Stimulated activated CD8-positive, alpha-beta memory T cell treated with anti-CD3 and anti-CD28 coated beads, Interleukin-15, amount 100 ng/mL, for 24 hours (primary cell): ENCODE results near the gene ARID5A.

Experiments
- DNase-seq: peaks from one replicate; pipeline ENCODE4 v3.0.0-alpha.2; 2020; ENCODE audit warnings: low read depth

Gene ARID5A

GRCh38 chr2:96528006-96528699, 8.4 kb upstream of the ARID5A start:
- DNase-seq, result peak; percentile 43

- no peak for DNase-seq
Measured at GRCh38 chr2:96528700-96529375, 7.7 kb upstream of the ARID5A start.

- no peak for DNase-seq
Measured at GRCh38 chr2:96529376-96530143, 7.0 kb upstream of the ARID5A start.

- DNase-seq, result no peak
Measured at GRCh38 chr2:96530144-96530430, 6.5 kb upstream of the ARID5A start.

- no peak for DNase-seq
Measured at GRCh38 chr2:96530474-96531357, 5.8 kb upstream of the ARID5A start.

GRCh38 chr2:96531366-96531765, 5.2 kb upstream of the ARID5A start:
- DNase-seq, result no peak

GRCh38 chr2:96531872-96532505, 4.6 kb upstream of the ARID5A start:
- DNase-seq, result peak; percentile 50

GRCh38 chr2:96532641-96533291, 3.8 kb upstream of the ARID5A start:
- DNase-seq, result no peak

- no peak for DNase-seq
Measured at GRCh38 chr2:96533292-96534073, 3.1 kb upstream of the ARID5A start.

GRCh38 chr2:96534141-96534540, 2.4 kb upstream of the ARID5A start:
- DNase-seq, result no peak

GRCh38 chr2:96534701-96535181, 1.8 kb upstream of the ARID5A start:
- no peak for DNase-seq

GRCh38 chr2:96535331-96535730, 1.2 kb upstream of the ARID5A start:
- DNase-seq, result no peak

- peak; percentile 69 for DNase-seq
Measured at GRCh38 chr2:96537066-96537733, 648 bp downstream of the ARID5A start.

- no peak for DNase-seq
Measured at GRCh38 chr2:96537734-96538486, 1.4 kb downstream of the ARID5A start.

- DNase-seq, result peak; percentile 73
Measured at GRCh38 chr2:96538487-96539214, 2.1 kb downstream of the ARID5A start.

- DNase-seq, result no peak
Measured at GRCh38 chr2:96539215-96539920, 2.8 kb downstream of the ARID5A start.

GRCh38 chr2:96540136-96540535, 3.6 kb downstream of the ARID5A start:
- no peak for DNase-seq
